OCI-LY3 (cell line): ENCODE results near the gene CSNK2A2.

Experiments used
- EZH2phosphoT487 ChIP-seq: fragments of 200-600 bp; shearing (Covaris generic); IDR thresholded peaks from 2 replicates; pipeline ENCODE4 v1.6.1; 2018; ENCODE audit warnings: antibody characterized with exemption, mixed run types, low read depth
- TF ChIP-seq, protein P1 (sequence below): fragments of 200-600, 300-600 bp; sonication (generic); IDR thresholded peaks from 2 replicates; pipeline ENCODE4 v1.5.1; 2014; ENCODE audit warnings: antibody characterized with exemption, low read length, low read depth

DNA sequence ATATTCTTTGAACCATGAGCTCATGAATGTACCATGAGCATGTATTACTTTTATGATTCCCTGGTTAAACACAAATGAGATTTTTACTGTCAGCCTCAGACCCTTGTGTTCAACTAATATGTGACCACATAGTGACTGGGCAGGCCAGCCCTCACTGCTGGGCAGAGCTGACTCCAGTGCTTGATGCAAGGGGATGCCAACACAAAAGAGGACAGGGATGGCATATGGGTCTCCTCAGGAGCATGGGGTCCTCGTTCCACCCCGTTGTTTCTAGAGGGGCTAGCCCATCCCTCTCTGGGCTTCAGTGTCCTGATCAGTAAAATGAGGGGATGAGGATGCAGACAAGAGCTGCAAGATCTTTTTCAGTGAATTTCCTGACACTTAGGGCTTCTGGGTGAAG, 88.0 kb downstream of the CSNK2A2 start:
- TF ChIP-seq, protein P1, sequence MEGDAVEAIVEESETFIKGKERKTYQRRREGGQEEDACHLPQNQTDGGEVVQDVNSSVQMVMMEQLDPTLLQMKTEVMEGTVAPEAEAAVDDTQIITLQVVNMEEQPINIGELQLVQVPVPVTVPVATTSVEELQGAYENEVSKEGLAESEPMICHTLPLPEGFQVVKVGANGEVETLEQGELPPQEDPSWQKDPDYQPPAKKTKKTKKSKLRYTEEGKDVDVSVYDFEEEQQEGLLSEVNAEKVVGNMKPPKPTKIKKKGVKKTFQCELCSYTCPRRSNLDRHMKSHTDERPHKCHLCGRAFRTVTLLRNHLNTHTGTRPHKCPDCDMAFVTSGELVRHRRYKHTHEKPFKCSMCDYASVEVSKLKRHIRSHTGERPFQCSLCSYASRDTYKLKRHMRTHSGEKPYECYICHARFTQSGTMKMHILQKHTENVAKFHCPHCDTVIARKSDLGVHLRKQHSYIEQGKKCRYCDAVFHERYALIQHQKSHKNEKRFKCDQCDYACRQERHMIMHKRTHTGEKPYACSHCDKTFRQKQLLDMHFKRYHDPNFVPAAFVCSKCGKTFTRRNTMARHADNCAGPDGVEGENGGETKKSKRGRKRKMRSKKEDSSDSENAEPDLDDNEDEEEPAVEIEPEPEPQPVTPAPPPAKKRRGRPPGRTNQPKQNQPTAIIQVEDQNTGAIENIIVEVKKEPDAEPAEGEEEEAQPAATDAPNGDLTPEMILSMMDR = no peak
- no peak for TF ChIP-seq EZH2phosphoT487
